GM23338 (cell line): ENCODE results near the gene RGMB. TPM values are rescaled to one million over a fixed set of nuclear protein-coding genes. Genes with fewer than 3 reads are reported as not detected.

Source experiments
- ATAC-seq: fragments of 200-7000 bp; cut with Tn5 transposase; 3 replicates; pipeline ENCODE4 v1.9.1; 2020
- DNase-seq: peaks from one replicate; pipeline ENCODE4 v3.0.0-alpha.2; 2015; ENCODE audit warnings: low spot score
- H2AFZ ChIP-seq: fragments of 200-600 bp; sonication (generic); 2 replicates; pipeline ENCODE4 v1.8.0; 2016; ENCODE audit warnings: antibody characterized with exemption, mild to moderate bottlenecking, moderate library complexity
- H3F3A ChIP-seq: fragments of 200-600 bp; sonication (generic); replicated peaks from 2 replicates; pipeline ENCODE4 v1.8.0; 2017; ENCODE audit warnings: antibody characterized with exemption, mixed run types, low read depth
- H3K27ac ChIP-seq: fragments of 200-600 bp; sonication (generic); 2 replicates; pipeline ENCODE4 v1.6.1; 2016; ENCODE audit warnings: low read depth
- H3K27me3 ChIP-seq: fragments of 200-600 bp; sonication (generic); 2 replicates; pipeline ENCODE4 v1.8.0; 2016; ENCODE audit warnings: mild to moderate bottlenecking, mixed run types, moderate library complexity; ENCODE audit not compliant: insufficient read depth
- H3K36me3 ChIP-seq: fragments of 200-600 bp; sonication (generic); 2 replicates; pipeline ENCODE4 v1.8.0; 2016; ENCODE audit warnings: mild to moderate bottlenecking; ENCODE audit not compliant: insufficient read depth
- H3K4me1 ChIP-seq: fragments of 200-600 bp; sonication (generic); 2 replicates; pipeline ENCODE4 v1.8.0; 2016; ENCODE audit warnings: mild to moderate bottlenecking, moderate library complexity; ENCODE audit not compliant: insufficient read depth
- H3K4me2 ChIP-seq: fragments of 200-600 bp; sonication (generic); 2 replicates; pipeline ENCODE4 v1.7.1; 2017; ENCODE audit warnings: mixed run types
- H3K4me3 ChIP-seq: fragments of 200-600 bp; sonication (generic); 2 replicates; pipeline ENCODE4 v1.6.1; 2016; ENCODE audit warnings: mixed run types
- H3K79me2 ChIP-seq: fragments of 200-600 bp; sonication (generic); replicated peaks from 2 replicates; pipeline ENCODE4 v1.8.0; 2017; ENCODE audit warnings: mild to moderate bottlenecking; ENCODE audit not compliant: insufficient read depth
- H3K9me2 ChIP-seq: fragments of 200-600 bp; sonication (generic); 2 replicates; pipeline ENCODE4 v1.8.0; 2017; ENCODE audit not compliant: insufficient read depth
- H4K20me1 ChIP-seq: fragments of 200-600 bp; sonication (generic); replicated peaks from 2 replicates; pipeline ENCODE4 v1.8.0; 2017; ENCODE audit warnings: mild to moderate bottlenecking; ENCODE audit not compliant: insufficient read depth
- H3K27ac Mint-ChIP-seq: 2 replicates; pipeline ENCODE4 v1.8.0; 2020; ENCODE audit warnings: inconsistent platforms, mild to moderate bottlenecking, moderate library complexity, mixed read lengths
- H3K27me3 Mint-ChIP-seq: 3 replicates; pipeline ENCODE4 v1.8.0; 2022; ENCODE audit warnings: low read depth, mild to moderate bottlenecking, moderate library complexity, mixed read lengths, inconsistent platforms; ENCODE audit not compliant: insufficient read depth, poor library complexity
- H3K36me3 Mint-ChIP-seq: 3 replicates; pipeline ENCODE4 v1.8.0; 2021; ENCODE audit warnings: low read depth, mild to moderate bottlenecking, inconsistent platforms, moderate library complexity, mixed read lengths
- H3K4me1 Mint-ChIP-seq: 3 replicates; pipeline ENCODE4 v1.8.0; 2020; ENCODE audit warnings: mild to moderate bottlenecking, inconsistent platforms, mixed read lengths
- H3K4me3 Mint-ChIP-seq: 3 replicates; pipeline ENCODE4 v1.8.0; 2021; ENCODE audit warnings: moderate library complexity, mild to moderate bottlenecking, inconsistent platforms, mixed read lengths
- H3K9me3 Mint-ChIP-seq: 3 replicates; pipeline ENCODE4 v1.8.0; 2020; ENCODE audit warnings: moderate library complexity, mild to moderate bottlenecking, inconsistent platforms, mixed read lengths
- CREB1 ChIP-seq: fragments of 250-450 bp; sonication (Bioruptor Pico); IDR thresholded peaks from 2 replicates; pipeline ENCODE4 v1.5.0; 2020; ENCODE audit warnings: low read depth, mild to moderate bottlenecking, moderate library complexity
- CTCF ChIP-seq, 2 experiments: fragments of 200-600 bp in 1 of 2; sonication (generic) in 1 of 2; conservative IDR thresholded peaks; 2 replicates each; pipeline versions ENCODE4 v1.5.1 to v1.6.1; 2016 to 2017; ENCODE audit warnings: antibody characterized with exemption in 2 of 2, low read depth in 2 of 2, mild to moderate bottlenecking in 2 of 2, moderate library complexity in 1 of 2
- ETS1 ChIP-seq: IDR thresholded peaks from 2 replicates; pipeline ENCODE4 v1.6.1; 2016; ENCODE audit warnings: antibody characterized with exemption
- EZH2 ChIP-seq: fragments of 200-600 bp; sonication (generic); IDR thresholded peaks from one replicate; pipeline ENCODE4 v1.8.0; 2017; ENCODE audit warnings: antibody characterized with exemption, mild to moderate bottlenecking, low read depth; ENCODE audit not compliant: unreplicated experiment
- EZH2phosphoT487 ChIP-seq: fragments of 200-600 bp; sonication (generic); IDR thresholded peaks from one replicate; pipeline ENCODE4 v1.8.1; 2018; ENCODE audit warnings: antibody characterized with exemption; ENCODE audit not compliant: unreplicated experiment
- NANOG ChIP-seq: IDR thresholded peaks from 2 replicates; pipeline ENCODE4 v1.6.1; 2016; ENCODE audit warnings: antibody characterized with exemption, borderline replicate concordance
- POLR2AphosphoS5 ChIP-seq: IDR thresholded peaks from 2 replicates; pipeline ENCODE4 v1.6.1; 2016; ENCODE audit warnings: antibody characterized with exemption, low read depth
- STAT1 ChIP-seq: IDR thresholded peaks from one replicate; pipeline ENCODE4 v1.6.1; 2016; ENCODE audit warnings: antibody characterized with exemption; ENCODE audit not compliant: unreplicated experiment
- ZNF114 ChIP-seq: fragments of 250-450 bp; sonication (Bioruptor Pico); IDR thresholded peaks from 2 replicates; pipeline ENCODE4 v1.5.0; 2020; ENCODE audit warnings: mild to moderate bottlenecking, moderate library complexity
- ZNF462 ChIP-seq: fragments of 250-450 bp; sonication (Bioruptor Pico); IDR thresholded peaks from 2 replicates; pipeline ENCODE4 v1.5.0; 2020; ENCODE audit warnings: mild to moderate bottlenecking, moderate library complexity
- polyA plus RNA-seq: library from polyadenylated mRNA; unstranded; fragments of >200 nt; fragmentation: Nextera tagmentation; extraction: Ambion mirVana; gene quantifications from 2 replicates; pipeline ENCODE4 v1.2.1, GENCODE V29; 2016
- total RNA-seq: library from RNA; depleted of rRNA; stranded (reverse); fragments of >200 nt; shearing (Covaris generic); gene quantifications from 2 replicates; pipeline ENCODE4 v1.2.3, GENCODE V29; 2014

The RGMB gene
- total and polyA plus RNA-seq, 2 experiments from 2014 or later = 21.7 to 34.3 TPM

- H3K27ac ChIP-seq = no peak overlapping the region
- no peak overlapping the region for H3K27ac Mint-ChIP-seq
- no peak overlapping the region for H2AFZ ChIP-seq
- peak overlapping the region; percentile 75 for H3K4me3 ChIP-seq
- DNase-seq (no peak), ATAC-seq (no peak)
- peaks cover 55% of the 10 kb centered on the region for H4K20me1 ChIP-seq
- peaks cover 26% of the 10 kb centered on the region for H3K27me3 Mint-ChIP-seq
- peak overlapping the region; percentile 93 for H3K4me3 Mint-ChIP-seq
- H3K79me2 ChIP-seq = peaks cover 68% of the 10 kb centered on the region
- H3F3A ChIP-seq = 0 out of 2 replicates have a peak, but pooled peaks cover 4% of the 10 kb centered on the region
- no peak for TF ChIP-seq ETS1
- TF ChIP-seq EZH2phosphoT487 = no peak
- TF ChIP-seq NANOG = no peak
- no peak for TF ChIP-seq EZH2
- TF ChIP-seq STAT1 = no peak
- TF ChIP-seq ZNF462 (CRISPR knock-in tag) = no peak
- TF ChIP-seq ZNF114 (CRISPR knock-in tag) = no peak
- TF ChIP-seq CREB1 (CRISPR knock-in tag) = no peak
- TF ChIP-seq POLR2AphosphoS5 = no peak
- no peak for TF ChIP-seq CTCF (conservative IDR thresholded peaks at IDR 0.05; ENCODE audit: low read depth in 2 of 2)
- H3K36me3 Mint-ChIP-seq = peaks cover 35% of the 10 kb centered on the region
- H3K4me1 ChIP-seq = peaks cover 28% of the 10 kb centered on the region
- H3K4me1 Mint-ChIP-seq = peaks cover 37% of the 10 kb centered on the region
- H3K9me2 ChIP-seq = no peaks in the 10 kb centered on the region
- no peaks in the 10 kb centered on the region; the same call in 2 of the 3 replicates for H3K9me3 Mint-ChIP-seq
- H3K27me3 ChIP-seq = peaks cover 15% of the 10 kb centered on the region
- peaks cover 13% of the 10 kb centered on the region; the same call in 1 of the 2 replicates for H3K36me3 ChIP-seq
- H3K4me2 ChIP-seq = peak overlapping the region; percentile 86
Observed at GRCh38 chr5:98776066-98776705, 2.7 kb downstream of the RGMB start.
